GM23248 (cell line): ENCODE data around the gene HHIPL1. TPM values are rescaled to one million over a fixed set of nuclear protein-coding genes. Genes with fewer than 3 reads are reported as not detected.

Experiments
- DNase-seq: peaks from one replicate; pipeline ENCODE4 v3.0.0-alpha.2; 2015
- H2AFZ ChIP-seq: fragments of 200-600 bp; sonication (generic); 2 replicates; pipeline ENCODE4 v1.6.1; 2016; ENCODE audit warnings: antibody characterized with exemption
- H3F3A ChIP-seq: fragments of 200-600 bp; sonication (generic); 2 replicates; pipeline ENCODE4 v1.6.1; 2016; ENCODE audit warnings: mild to moderate bottlenecking, antibody characterized with exemption, mixed run types; ENCODE audit not compliant: insufficient read depth
- H3K27ac ChIP-seq: fragments of 200-600 bp; sonication (generic); 2 replicates; pipeline ENCODE4 v1.5.1; 2016; ENCODE audit warnings: mild to moderate bottlenecking
- H3K27me3 ChIP-seq: fragments of 200-600 bp; sonication (generic); replicated peaks from 2 replicates; pipeline ENCODE4 v1.6.1; 2016; ENCODE audit warnings: mild to moderate bottlenecking; ENCODE audit not compliant: insufficient read depth
- H3K36me3 ChIP-seq: fragments of 200-600 bp; sonication (generic); 2 replicates; pipeline ENCODE4 v1.6.1; 2016; ENCODE audit warnings: low read depth, mild to moderate bottlenecking
- H3K4me1 ChIP-seq: fragments of 200-600 bp; sonication (generic); 2 replicates; pipeline ENCODE4 v1.6.1; 2016; ENCODE audit warnings: mild to moderate bottlenecking; ENCODE audit not compliant: insufficient read depth
- H3K4me2 ChIP-seq: fragments of 200-600 bp; sonication (generic); one replicate; pipeline ENCODE4 v1.6.1; 2016; ENCODE audit warnings: mild to moderate bottlenecking; ENCODE audit not compliant: unreplicated experiment
- H3K4me3 ChIP-seq: fragments of 200-600 bp; sonication (generic); 2 replicates; pipeline ENCODE4 v1.5.1; 2016; ENCODE audit warnings: mild to moderate bottlenecking
- H3K79me2 ChIP-seq: fragments of 200-600 bp; sonication (generic); 2 replicates; pipeline ENCODE4 v1.6.1; 2016; ENCODE audit warnings: mild to moderate bottlenecking; ENCODE audit not compliant: insufficient read depth
- H3K9ac ChIP-seq: fragments of 200-600 bp; sonication (generic); 2 replicates; pipeline ENCODE4 v1.6.1; 2016; ENCODE audit warnings: mild to moderate bottlenecking
- H3K9me2 ChIP-seq: fragments of 200-600 bp; sonication (generic); 2 replicates; pipeline ENCODE4 v1.6.1; 2016; ENCODE audit warnings: mixed run types, mild to moderate bottlenecking, moderate library complexity; ENCODE audit not compliant: insufficient read depth
- H3K9me3 ChIP-seq: fragments of 200-600 bp; sonication (generic); one replicate; pipeline ENCODE4 v1.6.1; 2017; ENCODE audit warnings: low read depth
- H4K20me1 ChIP-seq: fragments of 200-600 bp; sonication (generic); 2 replicates; pipeline ENCODE4 v1.6.0; 2016; ENCODE audit not compliant: insufficient read depth
- EZH2 ChIP-seq: fragments of 200-600 bp; sonication (generic); IDR thresholded peaks from 2 replicates; pipeline ENCODE4 v1.6.1; 2018; ENCODE audit warnings: antibody characterized with exemption, mild to moderate bottlenecking; ENCODE audit not compliant: insufficient read depth, poor library complexity, severe bottlenecking
- EZH2phosphoT487 ChIP-seq: fragments of 200-600 bp; sonication (generic); IDR thresholded peaks from 2 replicates; pipeline ENCODE4 v1.6.1; 2018; ENCODE audit warnings: antibody characterized with exemption, moderate library complexity, mild to moderate bottlenecking, low read depth; ENCODE audit not compliant: insufficient read depth
- WGBS, 2 experiments: methylation state at CpG; one replicate each; pipeline ENCODE4 v1.1.6; 2015 to 2017; ENCODE audit warnings: low lambda C conversion rate in 2 of 2, low coverage in 1 of 2; ENCODE audit errors: missing lambda C conversion rate in 2 of 2; 5-methylcytosine and 5-hydroxymethylcytosine counted together
- in situ Hi-C: fragments of 300-500 bp; cut with MboI; formaldehyde crosslinking; loops from 2 replicates; pipeline ENCODE4 v1.15.0; 2020
- polyA plus RNA-seq: library from polyadenylated mRNA; unstranded; fragments of >200 nt; fragmentation: Nextera tagmentation; extraction: Ambion mirVana; gene quantifications from 2 replicates; pipeline ENCODE4 v1.2.1, GENCODE V29; 2016
- total RNA-seq: library from RNA; depleted of rRNA; stranded (reverse); fragments of >200 nt; shearing (Covaris generic); gene quantifications from 2 replicates; pipeline ENCODE4 v1.2.3, GENCODE V29; 2014

Gene HHIPL1
- total and polyA plus RNA-seq, 2 experiments from 2014 or later: 6.5 to 11.3 TPM

DNA sequence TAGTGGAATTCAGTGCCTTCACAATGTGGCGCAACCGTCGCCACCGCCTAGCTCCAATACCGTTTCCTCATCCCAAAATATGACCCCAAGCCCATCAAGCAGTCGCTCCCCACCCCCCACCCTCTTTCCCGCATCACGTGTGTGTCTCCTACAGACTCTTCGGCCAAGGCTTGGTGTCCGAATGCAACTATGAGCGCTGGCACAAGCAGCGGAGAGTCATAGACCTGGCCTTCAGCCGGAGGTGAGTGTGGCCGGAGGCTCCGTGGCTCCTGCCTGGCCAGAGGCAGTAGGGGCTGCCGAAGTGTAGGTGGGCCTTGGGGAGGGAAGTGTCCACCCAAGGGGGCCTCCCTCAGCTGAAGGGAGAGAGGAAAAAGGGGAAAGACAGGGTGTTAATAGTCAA lies 54.9 kb downstream of the HHIPL1 start:
- H3K27ac ChIP-seq: no peak overlapping the region
- H3K79me2 ChIP-seq: no peaks in the 10 kb centered on the region
- no peaks in the 10 kb centered on the region for H4K20me1 ChIP-seq
- H2AFZ ChIP-seq: no peak overlapping the region
- H3K4me2 ChIP-seq: no peak overlapping the region
- H3K27me3 ChIP-seq: peaks cover 13% of the 10 kb centered on the region
- WGBS, 2 experiments: 83 to 87% methylated on average over 16 of the region's 16 CpGs
- peaks cover 5% of the 10 kb centered on the region for H3K9me3 ChIP-seq
- no peaks in the 10 kb centered on the region for H3F3A ChIP-seq
- DNase-seq: no peak
- no peak for TF ChIP-seq EZH2
- no peak for TF ChIP-seq EZH2phosphoT487
- no peak overlapping the region for H3K9ac ChIP-seq
- no peaks in the 10 kb centered on the region for H3K9me2 ChIP-seq
- in situ Hi-C loops: no loop called here
- H3K4me3 ChIP-seq: no peak overlapping the region
- H3K4me1 ChIP-seq: no peaks in the 10 kb centered on the region
- no peaks in the 10 kb centered on the region for H3K36me3 ChIP-seq

DNA sequence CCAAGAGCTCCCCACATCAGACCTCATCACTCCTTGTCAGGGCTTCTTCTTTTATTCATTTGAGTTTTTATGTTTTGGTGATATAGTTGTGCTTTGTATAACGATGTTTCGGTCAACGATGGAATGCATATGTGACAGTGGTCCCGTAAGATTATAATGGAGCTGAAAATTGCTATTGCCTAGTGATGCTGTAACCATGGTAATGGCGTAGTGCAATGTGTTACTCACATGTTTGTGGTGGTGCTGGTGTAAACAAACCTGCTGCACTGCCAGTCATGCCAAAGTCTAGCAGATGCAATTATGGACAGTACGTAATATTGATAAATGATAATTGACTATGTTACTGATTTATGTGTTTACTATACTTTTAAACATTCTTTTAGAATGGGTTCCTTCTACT lies 55.5 kb downstream of the HHIPL1 start:
- 89 to 93% methylated on average over 6 of the region's 6 CpGs for WGBS, 2 experiments
- H3K9ac ChIP-seq: no peak overlapping the region
- H3K79me2 ChIP-seq: no peaks in the 10 kb centered on the region
- H3K27ac ChIP-seq: no peak overlapping the region
- no peak overlapping the region for H3K4me2 ChIP-seq
- no peaks in the 10 kb centered on the region for H3F3A ChIP-seq
- H3K4me3 ChIP-seq: no peak overlapping the region
- DNase-seq: no peak
- H3K36me3 ChIP-seq: no peaks in the 10 kb centered on the region
- TF ChIP-seq EZH2 (no peak), EZH2phosphoT487 (no peak)
- H3K27me3 ChIP-seq: peaks cover 13% of the 10 kb centered on the region
- H3K9me3 ChIP-seq: peaks cover 5% of the 10 kb centered on the region
- no peak overlapping the region for H2AFZ ChIP-seq
- H3K4me1 ChIP-seq: no peaks in the 10 kb centered on the region
- no peaks in the 10 kb centered on the region for H3K9me2 ChIP-seq
- in situ Hi-C loops: no loop called here
- no peaks in the 10 kb centered on the region for H4K20me1 ChIP-seq

DNA sequence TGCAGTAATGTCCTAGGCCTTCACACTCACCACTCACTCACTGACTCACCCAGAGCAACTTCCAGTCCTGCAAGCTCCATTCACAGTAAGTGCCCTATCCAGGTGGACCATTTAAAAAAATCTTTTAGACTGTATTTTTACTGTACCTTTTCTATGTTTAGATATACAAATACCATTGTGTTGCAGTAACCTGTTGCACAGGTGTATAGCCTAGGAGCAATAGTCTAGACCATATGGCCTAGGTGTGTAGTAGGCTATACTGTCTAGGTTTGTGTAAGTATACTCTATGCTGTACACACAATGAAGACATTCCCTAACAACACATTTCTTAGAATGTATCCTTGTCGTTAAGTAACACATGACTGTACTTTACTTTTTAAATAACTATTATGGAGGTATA lies 56.3 kb downstream of the HHIPL1 start:
- Histone ChIP-seq H2AFZ (no peak overlapping the region), H4K20me1 (no peaks in the 10 kb centered on the region), H3K4me3 (no peak overlapping the region), H3K9me2 (no peaks in the 10 kb centered on the region), H3K27me3 (peaks cover 9% of the 10 kb centered on the region), H3K4me2 (no peak overlapping the region), H3K36me3 (no peaks in the 10 kb centered on the region), H3K79me2 (no peaks in the 10 kb centered on the region), H3K27ac (no peak overlapping the region), H3K9me3 (peaks cover 5% of the 10 kb centered on the region), H3F3A (no peaks in the 10 kb centered on the region), H3K9ac (no peak overlapping the region), H3K4me1 (no peaks in the 10 kb centered on the region)
- WGBS, 2 experiments: 84 to 87% methylated on average over 1 of the region's 1 CpG
- in situ Hi-C loops: no loop called here
- no peak for TF ChIP-seq EZH2phosphoT487
- TF ChIP-seq EZH2: no peak
- DNase-seq: no peak

DNA sequence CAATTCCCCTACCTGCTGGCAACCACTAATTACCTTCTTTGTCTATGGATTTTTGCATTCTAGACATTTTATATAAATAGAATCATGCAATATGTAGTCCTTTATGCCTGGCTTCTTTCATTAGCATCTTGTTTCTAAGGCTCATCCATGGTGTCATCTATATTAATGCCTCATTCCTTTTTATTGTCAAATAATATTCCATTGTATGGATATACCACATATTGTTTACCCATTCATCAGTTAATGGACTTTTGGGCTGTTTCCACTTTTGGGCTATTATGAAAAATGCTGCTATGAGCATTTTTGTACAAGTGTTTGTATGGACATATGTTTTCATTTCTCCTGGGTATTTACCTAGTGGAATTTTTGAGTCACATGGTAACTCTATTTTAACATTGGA lies 57.2 kb downstream of the HHIPL1 start:
- Histone ChIP-seq H3K4me2 (no peak overlapping the region), H3K9me2 (no peaks in the 10 kb centered on the region), H3F3A (no peaks in the 10 kb centered on the region), H3K27ac (no peak overlapping the region), H3K79me2 (no peaks in the 10 kb centered on the region), H3K9ac (no peak overlapping the region), H3K4me3 (no peak overlapping the region), H3K36me3 (no peaks in the 10 kb centered on the region), H3K4me1 (no peaks in the 10 kb centered on the region), H3K27me3 (peaks cover 9% of the 10 kb centered on the region), H2AFZ (no peak overlapping the region), H3K9me3 (peaks cover 5% of the 10 kb centered on the region), H4K20me1 (no peaks in the 10 kb centered on the region)
- DNase-seq: no peak
- in situ Hi-C loops: no loop called here
- TF ChIP-seq EZH2: no peak
- TF ChIP-seq EZH2phosphoT487: no peak

DNA sequence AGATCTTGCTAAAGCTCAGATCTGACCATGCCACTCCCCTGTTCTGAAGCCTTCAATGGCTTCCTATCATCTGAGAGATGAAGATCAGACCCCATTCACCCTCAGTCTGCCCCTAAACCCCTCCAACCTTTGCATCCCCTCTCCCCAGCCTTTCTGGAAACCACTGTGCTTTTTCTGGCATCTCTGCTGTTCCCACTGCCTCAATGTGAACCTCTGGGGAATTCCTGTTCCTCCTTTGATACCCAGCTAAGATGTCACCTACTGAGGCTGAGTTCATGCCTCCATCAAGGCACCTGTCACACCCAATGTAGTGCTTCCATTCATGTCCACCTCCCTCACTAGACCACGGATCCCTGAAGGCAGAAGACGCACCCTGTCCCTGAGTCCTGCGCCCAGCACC lies 58.5 kb downstream of the HHIPL1 start:
- TF ChIP-seq EZH2: no peak
- no peak for TF ChIP-seq EZH2phosphoT487
- H3K27ac ChIP-seq: no peak overlapping the region
- in situ Hi-C loops: no loop called here
- no peak overlapping the region for H3K4me2 ChIP-seq
- no peaks in the 10 kb centered on the region for H3K79me2 ChIP-seq
- H3K4me3 ChIP-seq: no peak overlapping the region
- H3K36me3 ChIP-seq: no peaks in the 10 kb centered on the region
- no peaks in the 10 kb centered on the region for H3K4me1 ChIP-seq
- peaks cover 5% of the 10 kb centered on the region for H3K9me3 ChIP-seq
- H2AFZ ChIP-seq: no peak overlapping the region
- H3K9me2 ChIP-seq: no peaks in the 10 kb centered on the region
- H3F3A ChIP-seq: no peaks in the 10 kb centered on the region
- no peak overlapping the region for H3K9ac ChIP-seq
- H4K20me1 ChIP-seq: no peaks in the 10 kb centered on the region
- no peaks in the 10 kb centered on the region for H3K27me3 ChIP-seq
- WGBS, 2 experiments: 57 to 60% methylated on average over 3 of the region's 3 CpGs
- no peak for DNase-seq
